GOT3 (cell line): Measurements from ENCODE around the gene TRIOBP.
A peak's percentile ranks its signal among the peaks of the same experiment; 100 is the strongest.

ENCODE experiments used
- DNase-seq: peaks from one replicate; lab custom pipeline; 2025; ENCODE audit warnings: mixed read lengths; lab: John Stamatoyannopoulos, UW

Gene TRIOBP

DNA sequence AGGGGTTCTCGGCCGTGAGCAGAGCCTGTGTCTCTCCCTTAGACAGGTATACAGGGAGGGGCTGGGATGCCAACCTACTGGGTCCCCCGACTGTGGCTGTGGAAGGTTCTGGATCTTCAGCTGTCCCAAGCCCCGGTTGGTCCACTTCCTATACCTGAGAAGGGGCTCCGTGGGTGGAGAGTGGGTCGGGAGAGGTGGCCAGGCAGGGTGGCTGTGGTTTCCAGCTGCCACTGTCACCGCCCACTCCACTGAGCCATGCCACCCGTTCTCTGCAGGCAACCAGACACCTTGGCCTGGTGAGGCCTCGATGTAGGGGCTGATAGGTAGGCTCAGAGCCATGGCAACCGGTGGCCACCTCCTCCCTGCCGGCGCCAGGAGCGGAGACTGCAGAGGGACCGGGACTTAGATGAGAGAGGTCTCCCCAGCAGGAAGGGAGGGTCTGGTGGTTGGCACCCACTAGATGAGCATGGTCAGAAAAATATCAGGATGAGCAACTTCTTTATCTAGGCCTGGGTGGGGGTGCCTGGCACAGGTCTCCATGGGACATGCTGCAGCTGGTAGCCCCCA lies 53.8 kb downstream of the TRIOBP start:
- no peak for DNase-seq

DNA sequence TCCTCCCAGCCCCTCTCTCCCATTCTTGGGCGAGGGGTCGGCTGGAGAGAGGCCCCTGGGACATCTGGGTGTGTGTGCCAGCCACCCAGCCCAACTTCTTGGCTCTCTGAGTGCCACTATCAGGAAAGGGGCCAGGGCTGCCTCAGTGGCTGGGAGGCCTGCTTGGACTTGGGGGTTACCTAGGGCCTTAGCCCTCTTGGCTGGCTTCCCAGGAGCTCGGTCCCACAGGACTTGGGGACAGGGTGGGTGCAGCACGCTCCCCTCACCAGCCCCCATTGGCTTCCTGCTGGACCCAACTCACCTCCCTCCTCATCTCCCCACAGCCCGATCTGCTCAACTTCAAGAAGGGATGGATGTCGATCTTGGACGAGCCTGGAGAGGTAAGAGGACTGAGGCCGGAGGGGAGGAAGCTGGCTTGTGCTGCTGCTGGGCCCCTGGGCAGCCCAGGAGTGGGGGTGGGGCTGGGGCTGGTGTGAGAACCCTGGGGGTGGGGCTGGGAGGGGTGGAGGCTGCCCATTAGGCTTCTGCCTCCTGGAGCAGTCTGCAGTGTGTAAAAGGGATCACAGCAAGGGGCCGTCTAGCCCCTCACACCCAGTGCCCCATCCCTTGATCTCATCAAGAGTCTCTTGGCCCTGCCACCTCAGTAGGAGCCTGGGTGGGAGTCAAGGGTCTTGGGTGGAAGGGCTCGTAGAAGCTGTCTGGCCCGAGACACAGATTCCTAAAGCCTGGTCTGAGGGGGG lies 54.8 kb downstream of the TRIOBP start:
- no peak for DNase-seq

DNA sequence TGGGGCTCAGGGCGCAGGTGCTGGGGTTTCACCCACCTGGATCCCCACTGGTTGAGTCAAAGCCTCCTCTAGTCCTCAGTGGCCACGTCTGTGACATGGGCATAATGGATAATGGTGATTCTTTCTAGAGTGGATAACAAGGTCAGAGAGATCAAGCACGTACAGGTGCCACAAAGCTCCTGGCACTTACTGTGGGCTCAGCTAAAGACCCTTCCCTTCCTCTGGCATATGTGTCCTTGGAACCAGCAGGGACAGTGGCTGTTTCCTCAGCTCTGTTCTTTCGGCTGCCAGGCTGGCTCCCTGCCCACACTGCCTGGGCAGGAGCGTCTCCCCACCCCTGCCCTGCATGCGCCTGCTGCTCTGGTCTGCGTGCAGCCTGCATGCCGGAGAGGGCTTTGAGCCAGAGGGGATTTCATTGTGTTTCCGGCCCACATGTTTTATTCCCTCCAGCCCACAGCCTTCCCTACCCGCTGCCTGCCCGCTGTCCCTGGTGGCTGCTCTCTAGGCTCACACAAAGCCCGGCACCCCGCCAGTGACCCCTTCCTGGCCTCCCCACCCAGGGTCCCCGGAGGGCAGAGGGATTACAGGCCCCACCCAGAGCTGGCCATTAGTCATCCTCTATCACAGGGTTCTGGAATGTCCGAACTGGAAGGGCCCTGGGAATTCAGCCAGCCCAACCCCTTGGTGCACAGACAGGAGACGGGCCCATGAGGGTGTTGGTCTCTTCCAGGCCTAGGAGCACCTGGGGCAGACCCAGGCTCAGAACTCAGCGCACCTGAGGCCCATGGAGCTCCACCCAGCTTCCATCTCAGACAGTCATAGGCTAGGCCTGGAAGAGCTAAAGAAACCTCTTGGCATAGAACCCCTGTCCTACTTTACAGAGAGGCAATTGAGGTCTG lies 55.6 kb downstream of the TRIOBP start:
- DNase-seq, result peak; percentile 89

DNA sequence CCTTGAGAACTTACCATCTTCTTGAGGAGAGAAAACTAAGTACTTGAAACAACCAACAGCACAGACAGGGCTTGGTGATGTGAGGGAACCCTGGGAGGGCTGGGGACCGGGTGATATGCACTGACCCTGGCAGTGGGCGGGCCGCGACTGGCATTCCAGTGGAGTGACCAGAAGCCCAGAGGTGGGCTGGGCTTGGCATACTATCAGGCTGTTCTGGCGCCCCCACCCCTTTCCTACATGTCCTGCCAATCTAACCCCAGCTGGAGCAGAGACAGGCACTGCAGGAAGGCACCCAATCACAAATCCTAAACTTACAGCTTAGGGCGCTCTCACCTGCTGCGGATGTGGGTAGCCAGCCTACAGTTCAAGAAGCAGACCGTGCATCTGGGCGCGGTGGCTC lies 56.9 kb downstream of the TRIOBP start:
- DNase-seq, result no peak

DNA sequence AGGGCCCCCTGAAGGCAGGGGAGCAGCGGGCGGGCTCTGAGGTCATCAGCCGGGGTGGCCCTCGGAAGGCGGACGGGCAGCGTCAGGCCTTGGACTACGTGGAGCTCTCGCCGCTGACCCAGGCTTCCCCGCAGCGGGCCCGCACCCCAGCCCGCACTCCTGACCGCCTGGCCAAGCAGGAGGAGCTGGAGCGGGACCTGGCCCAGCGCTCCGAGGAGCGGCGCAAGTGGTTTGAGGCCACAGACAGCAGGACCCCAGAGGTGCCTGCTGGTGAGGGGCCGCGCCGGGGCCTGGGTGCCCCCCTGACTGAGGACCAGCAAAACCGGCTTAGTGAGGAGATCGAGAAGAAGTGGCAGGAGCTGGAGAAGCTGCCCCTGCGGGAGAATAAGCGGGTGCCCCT lies 60.8 kb downstream of the TRIOBP start:
- DNase-seq, result no peak

DNA sequence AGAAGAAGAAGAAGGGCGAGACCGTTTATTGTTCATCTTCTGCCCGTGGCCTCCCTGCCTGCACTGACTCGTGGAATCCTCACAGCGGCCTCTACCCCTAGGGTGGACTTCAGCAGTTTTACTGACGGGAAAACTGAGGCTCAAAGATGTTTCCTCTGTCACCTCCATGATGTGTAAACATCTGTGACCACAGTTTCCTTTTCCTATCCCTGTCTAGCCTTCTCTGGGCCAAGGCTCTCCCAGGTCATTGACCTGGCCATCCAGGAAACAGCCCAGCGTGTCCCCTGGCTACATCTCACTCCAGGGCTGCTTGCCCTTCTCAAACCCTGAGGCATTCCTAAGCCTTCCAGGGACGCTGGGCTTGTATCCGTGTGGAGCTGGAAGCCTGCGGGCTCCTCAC lies 61.8 kb downstream of the TRIOBP start:
- no peak for DNase-seq

DNA sequence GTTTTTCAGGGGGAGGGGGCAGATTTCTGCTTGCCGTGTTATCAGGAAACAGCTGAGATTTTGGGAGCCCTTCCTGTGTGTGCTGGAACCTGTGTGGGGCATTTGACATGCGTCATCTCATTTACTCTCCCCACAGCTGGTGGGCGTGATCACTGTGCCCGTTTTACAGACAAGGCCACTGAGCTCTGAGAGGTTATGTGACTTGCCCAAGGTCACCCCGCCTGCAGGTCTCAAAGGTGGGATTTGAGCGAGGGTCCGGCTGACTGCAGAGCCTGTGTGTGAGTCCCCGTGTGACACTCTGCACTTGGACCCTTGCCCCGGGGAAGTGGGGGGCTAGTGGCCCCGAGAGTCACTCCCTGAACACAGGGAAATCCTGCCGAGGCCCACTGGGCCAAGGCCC lies 62.4 kb downstream of the TRIOBP start:
- DNase-seq, result no peak

DNA sequence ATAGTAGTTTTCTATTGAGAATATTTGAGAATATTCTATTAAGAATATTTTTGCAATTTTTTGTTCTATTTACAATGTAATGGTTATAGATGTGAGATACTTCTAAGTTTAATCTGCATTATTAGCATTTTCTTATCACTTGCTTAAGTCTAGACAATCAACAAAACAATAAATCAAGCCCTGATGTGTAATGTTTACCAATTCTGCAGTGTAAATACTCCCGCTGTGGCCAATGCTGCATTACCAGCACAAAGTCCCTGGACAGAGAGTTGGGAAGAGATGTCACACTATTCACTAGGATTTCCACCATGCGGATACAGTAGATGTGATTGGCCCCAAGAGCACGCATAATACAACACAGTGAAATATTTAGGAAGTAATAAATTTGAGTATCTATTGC lies 63.3 kb downstream of the TRIOBP start:
- no peak for DNase-seq

DNA sequence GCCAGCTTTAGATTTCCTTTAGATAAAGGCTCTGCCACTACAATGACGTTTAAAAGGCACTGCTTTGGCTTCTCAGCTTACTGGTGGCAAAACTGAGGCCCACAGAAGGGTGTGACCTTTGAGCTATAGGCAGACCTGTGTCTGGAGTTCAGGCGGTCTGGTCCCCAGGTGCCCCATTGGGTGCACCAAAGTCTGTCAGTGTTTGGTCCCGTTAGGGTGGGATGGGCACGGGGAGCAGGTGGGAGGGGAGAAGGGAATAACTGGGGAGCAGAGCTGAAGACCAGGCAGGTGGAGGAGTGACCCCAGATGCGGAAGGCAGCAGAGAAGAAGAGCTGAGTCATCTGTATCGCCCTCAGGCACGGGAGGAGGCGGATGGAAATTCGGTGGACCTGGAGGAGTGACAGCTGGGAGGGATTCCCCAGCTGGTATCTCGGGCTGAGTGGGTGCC lies 65.6 kb downstream of the TRIOBP start:
- DNase-seq, result no peak

DNA sequence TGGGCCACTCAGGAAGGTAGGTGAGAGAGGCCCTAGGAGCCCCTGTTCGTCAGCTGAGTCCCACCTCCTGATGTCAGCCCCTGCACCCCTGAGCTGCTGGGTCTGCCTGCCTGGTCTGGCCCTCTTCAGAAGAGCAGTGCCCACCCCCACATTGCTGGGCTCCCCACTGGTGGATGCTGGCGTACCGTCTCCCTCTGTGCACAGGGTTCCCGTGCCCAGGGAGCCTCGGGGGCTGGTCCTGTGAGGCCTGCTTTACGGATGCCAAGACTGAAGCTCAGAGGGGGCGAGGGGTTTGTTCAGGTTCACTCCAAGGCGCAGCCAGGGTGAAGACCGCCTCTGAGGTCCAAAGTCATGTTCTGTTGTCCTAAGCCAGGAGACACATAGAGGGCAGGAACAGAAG lies 66.2 kb downstream of the TRIOBP start:
- no peak for DNase-seq

DNA sequence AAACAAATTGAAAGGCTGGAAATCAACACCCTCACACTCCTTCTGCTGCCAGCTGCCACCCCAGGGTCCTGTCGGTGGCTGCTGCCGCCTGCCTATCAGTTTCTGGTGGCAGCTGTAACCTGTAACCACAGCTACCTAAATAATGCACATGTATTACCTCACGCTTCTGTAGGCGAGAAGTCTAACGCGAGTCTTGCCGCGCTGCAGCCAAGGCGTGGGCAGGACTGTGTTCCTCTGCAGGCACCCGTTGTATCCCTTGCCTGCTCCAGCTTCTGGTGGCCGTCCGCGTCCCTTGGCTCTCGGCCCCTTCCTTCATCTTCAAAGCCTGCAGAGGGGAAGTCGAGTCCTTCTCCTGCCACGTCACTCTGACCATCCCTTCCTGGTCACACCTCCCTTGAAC lies 66.8 kb downstream of the TRIOBP start:
- no peak for DNase-seq

DNA sequence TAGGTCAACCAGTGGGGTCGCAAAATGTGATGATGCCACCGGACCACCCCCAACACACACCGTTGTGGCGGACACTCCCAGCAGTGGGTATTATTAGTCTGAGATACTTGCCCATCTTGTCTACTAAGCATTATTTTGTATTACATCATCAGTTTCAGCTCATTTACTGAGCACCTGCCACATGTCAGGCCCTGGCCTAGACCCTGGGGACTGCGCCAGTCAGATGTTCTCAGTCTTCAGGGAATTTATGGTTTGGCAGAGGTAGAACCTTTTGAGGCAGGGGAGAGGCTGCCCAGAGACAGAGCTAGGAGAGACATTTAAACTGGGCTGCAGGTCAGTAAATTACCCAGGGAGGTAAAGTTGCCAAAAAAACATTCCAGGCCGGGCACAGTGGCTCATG lies 67.8 kb downstream of the TRIOBP start:
- DNase-seq, result no peak

DNA sequence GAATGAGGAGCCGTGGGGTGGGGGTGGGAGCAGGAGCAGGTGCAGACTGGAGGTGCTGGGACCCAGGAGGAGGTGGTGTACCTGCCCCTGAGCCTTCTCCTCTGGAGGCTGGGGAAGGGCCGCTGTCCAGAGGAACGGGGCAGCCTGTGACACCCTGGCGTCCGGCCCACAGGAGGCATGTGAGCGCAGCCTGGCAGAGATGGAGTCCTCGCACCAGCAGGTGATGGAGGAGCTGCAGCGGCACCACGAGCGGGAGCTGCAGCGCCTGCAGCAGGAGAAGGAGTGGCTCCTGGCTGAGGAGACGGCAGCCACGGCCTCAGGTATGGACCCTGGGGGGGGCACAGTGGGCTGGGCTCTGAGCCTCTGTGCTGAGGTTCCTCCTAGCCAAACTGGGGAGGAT lies 68.7 kb downstream of the TRIOBP start:
- DNase-seq, result no peak

DNA sequence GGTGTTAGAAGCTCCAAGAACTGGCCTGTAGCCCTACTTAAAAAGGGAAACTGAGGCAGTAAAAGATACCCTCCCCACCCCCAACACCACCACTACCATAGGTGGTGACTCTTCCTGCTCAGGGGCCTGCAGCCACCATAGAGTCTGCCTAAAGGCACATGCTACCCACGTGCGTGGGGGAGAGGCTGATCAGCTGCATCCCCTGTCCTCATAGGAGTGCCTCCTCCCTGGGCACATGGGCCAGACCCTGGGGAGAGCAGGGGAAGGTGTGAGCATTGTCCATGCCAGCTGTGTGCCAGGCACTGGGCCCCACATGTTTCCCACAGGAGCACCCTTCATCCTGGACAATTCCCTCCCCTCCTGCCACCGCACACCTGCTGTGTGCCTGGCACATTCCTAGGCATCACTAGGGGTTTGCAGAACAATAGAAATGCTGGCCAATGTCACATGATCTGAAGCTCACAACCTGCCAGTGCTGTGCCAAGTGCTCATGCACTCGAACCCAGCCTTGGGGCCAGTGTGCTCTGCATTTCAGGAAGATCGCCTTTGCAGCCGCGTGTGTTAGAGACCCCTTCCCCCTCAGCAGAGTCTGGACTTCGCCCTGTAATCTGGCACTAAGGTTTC lies 69.2 kb downstream of the TRIOBP start:
- no peak for DNase-seq

DNA sequence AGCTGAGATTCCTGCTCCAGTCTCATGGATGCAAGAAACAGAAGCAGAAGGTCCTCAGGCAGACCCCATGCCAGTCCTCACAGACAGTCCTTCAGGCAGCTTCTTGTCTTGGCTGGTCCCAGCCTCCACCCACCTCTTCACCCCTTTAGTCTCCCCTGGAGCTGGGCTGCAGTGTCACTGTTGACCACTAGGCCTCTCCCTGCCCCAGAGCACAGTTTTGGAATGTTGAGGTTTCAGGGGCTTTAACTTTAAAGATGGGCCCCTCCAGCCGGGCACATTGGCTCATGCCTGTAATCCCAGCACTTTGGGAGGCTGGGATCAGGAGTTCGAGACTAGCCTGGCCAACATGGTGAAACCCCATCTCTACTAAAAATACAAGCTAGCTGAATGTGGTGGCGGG lies 71.4 kb downstream of the TRIOBP start:
- no peak for DNase-seq

DNA sequence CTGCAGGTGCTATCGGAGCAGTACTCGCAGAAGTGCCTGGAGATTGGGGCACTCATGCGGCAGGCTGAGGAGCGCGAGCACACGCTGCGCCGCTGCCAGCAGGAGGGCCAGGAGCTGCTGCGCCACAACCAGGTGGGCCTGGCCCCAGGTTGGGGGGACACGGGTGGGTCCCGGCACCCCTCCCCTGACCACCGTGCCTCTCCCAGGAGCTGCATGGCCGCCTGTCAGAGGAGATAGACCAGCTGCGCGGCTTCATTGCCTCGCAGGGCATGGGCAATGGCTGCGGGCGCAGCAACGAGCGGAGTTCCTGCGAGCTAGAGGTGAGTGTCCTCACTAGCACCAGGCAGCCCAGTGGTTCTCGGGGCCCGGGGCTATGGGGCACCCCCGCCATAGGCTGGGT lies 72.2 kb downstream of the TRIOBP start:
- no peak for DNase-seq

DNA sequence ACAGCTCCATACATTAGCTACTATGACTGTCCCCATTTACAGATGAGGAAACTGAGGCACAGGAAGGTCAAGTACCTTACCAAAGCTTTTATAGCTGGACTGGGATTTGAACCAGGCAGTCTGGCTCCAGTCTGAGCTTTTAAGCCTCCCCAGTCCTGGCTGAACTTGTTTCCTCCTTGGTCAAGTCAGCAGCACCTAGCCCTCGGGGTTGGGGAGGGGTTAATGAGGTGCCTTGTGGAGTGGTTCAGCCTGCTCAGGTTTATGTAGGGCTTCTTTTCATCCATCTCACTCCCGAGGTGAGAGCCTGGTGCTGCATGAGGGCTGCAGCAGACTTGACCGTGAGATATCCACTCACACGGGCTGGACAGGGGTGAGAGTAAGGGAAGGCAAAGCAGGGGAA lies 74.2 kb downstream of the TRIOBP start:
- no peak for DNase-seq

DNA sequence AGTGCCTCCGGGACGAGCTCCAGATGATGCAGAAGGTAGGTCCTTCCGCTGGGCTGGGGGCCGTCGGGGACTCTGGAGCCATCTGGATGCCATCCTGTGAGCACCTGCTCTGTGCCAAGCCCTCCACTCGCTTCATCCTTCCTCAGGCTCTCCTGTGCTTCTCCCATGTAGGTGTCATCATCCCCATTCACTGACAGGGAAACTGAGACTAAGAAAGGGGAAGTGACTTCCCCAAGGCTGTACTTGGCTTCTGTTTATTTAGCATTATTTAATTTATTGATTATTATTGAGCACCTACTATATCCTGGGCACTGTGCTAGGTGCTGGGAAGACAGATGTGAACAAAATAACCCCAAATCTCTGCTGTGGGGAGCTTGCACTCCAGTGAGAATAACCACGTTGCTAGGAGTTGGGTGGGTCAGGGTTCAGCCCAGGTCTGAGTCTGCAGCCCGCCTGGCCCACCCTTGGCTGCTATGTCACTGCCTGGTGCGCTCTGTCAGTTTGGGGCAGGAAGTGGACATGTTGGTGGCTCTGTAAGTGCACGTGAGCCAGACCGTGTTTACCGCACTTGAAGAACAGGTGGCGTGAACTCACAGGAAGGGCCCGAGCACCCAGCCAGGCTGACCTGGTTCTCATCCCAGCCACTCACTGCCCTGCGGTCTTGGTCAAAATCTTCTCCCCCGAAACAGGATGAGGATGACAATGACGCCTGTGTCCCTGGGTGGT lies 75.0 kb downstream of the TRIOBP start:
- DNase-seq, result no peak

DNA sequence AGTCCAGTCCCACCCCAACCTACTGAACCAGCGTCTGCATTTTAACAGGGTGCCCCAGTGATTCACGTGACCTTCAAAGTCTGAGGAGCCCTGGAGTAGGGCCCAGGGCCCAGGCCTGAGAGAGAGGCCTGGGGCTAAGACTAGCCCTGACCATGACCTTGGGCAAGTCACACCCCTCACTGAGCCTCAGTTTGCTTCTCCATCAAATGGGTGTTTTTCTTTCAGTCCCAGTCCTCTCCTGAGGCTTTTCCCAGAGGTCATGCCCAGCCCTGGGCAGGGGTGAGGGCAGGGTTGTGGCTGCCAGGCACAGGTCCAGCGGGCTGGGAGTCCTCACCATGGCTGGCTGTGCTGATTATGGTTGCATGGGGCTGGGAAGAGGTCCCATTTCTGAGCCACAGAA lies 77.9 kb downstream of the TRIOBP start:
- no peak for DNase-seq

DNA sequence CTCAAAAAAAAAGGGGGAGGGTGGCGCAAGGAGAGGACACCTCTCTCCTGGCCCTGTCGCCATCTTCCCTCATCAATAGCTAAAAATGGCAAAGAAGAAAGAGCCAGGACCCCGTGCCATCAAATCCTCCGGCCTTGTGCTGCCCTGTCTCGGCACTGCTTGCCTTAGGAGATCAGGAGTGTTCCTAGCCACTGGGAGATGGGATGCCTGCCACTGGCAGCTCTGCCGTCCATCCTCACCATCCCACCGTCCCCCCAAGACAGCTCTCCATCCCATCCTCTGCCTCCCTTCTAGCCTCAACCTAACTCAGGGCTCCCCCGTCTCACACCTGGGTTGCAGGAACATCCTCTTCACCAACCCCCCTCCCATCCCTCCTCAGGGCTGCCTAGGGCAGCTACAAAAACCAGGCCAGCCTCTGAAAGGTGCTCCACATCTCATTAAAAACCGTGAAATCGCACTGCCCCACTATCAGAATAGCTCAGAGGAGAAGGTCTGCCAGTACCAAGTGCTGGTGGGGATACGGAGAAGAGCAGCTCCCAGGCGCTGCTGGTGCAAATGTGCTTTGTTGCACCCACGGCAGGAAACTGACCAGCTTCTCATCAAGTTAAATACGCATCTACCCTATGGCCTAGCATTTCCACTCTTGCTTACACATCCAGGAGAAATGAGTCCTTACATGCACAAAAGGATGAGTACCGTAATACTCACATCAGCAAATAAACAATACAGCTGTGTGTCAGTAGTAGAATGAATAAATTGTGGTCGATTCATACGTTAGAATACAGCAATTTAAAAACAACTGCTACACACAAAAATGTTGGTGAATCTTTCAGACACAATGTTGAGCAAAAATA lies 79.2 kb downstream of the TRIOBP start:
- no peak for DNase-seq

DNA sequence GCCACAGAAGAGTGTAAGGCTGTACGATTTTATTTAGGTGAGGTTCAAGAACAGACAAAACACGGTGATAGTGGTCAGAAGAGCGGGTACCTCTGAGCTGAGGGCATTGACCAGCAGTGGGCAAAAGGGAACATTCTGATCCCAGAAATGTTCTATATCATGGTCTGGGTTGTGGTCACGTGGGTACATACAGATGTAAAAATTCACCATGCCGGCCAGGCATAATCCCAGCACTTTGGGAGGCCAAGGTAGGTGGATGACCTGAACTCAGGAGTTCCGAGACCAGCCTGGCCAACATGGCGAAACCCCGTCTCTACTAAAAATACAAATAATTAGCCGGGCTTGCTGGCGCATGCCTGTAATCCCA lies 79.8 kb downstream of the TRIOBP start:
- DNase-seq, result no peak
